Karpas-422 (cell line): ENCODE measurements around the gene MSL2. TPM values are rescaled to one million over a fixed set of nuclear protein-coding genes. Genes with fewer than 3 reads are reported as not detected.

Experiments used
- DNase-seq: peaks from one replicate; pipeline ENCODE4 v3.0.0-alpha.2; 2015
- H2AFZ ChIP-seq: fragments of 200-600 bp; sonication (generic); 2 replicates; pipeline ENCODE4 v1.6.1; 2014; ENCODE audit warnings: antibody characterized with exemption, low read length, mixed read lengths
- H3K27ac ChIP-seq: fragments of 200-600 bp; sonication (generic); 2 replicates; pipeline ENCODE4 v1.5.1; 2014; ENCODE audit warnings: mild to moderate bottlenecking, low read length, moderate library complexity
- H3K27me3 ChIP-seq: fragments of 200-600 bp; sonication (generic); 2 replicates; pipeline ENCODE4 v1.6.1; 2014; ENCODE audit warnings: low read length, mixed read lengths
- H3K36me3 ChIP-seq: fragments of 200-600 bp; sonication (generic); 2 replicates; pipeline ENCODE4 v1.6.1; 2014; ENCODE audit warnings: low read length, mixed read lengths; ENCODE audit not compliant: insufficient read depth
- H3K4me1 ChIP-seq: fragments of 200-600 bp; sonication (generic); 2 replicates; pipeline ENCODE4 v1.6.1; 2014; ENCODE audit warnings: mild to moderate bottlenecking, low read length, mixed read lengths
- H3K4me2 ChIP-seq: fragments of 200-600 bp; sonication (generic); 2 replicates; pipeline ENCODE4 v1.6.1; 2014; ENCODE audit warnings: low read length, low read depth, mild to moderate bottlenecking; ENCODE audit not compliant: poor library complexity, severe bottlenecking
- H3K4me3 ChIP-seq: fragments of 200-600 bp; sonication (generic); 2 replicates; pipeline ENCODE4 v1.5.1; 2014; ENCODE audit warnings: mild to moderate bottlenecking, antibody characterized with exemption, low read length, mixed read lengths
- H3K79me2 ChIP-seq: fragments of 200-600 bp; sonication (generic); 2 replicates; pipeline ENCODE4 v1.6.1; 2014; ENCODE audit warnings: mild to moderate bottlenecking, low read length, mixed read lengths
- H3K9ac ChIP-seq: fragments of 200-600 bp; sonication (generic); 2 replicates; pipeline ENCODE4 v1.6.0; 2014; ENCODE audit warnings: low read length
- H3K9me2 ChIP-seq: fragments of 200-600 bp; sonication (generic), shearing (Covaris generic); replicated peaks from 2 replicates; pipeline ENCODE4 v1.6.0; 2014; ENCODE audit warnings: mild to moderate bottlenecking, low read length, moderate library complexity; ENCODE audit not compliant: insufficient read depth
- H3K9me3 ChIP-seq: fragments of 300-700, 200-600 bp; sonication (generic); 2 replicates; pipeline ENCODE4 v1.6.1; 2014; ENCODE audit warnings: low read length, mixed read lengths
- H4K20me1 ChIP-seq: fragments of 200-600 bp; sonication (generic); 2 replicates; pipeline ENCODE4 v1.6.1; 2014; ENCODE audit warnings: mild to moderate bottlenecking, antibody characterized with exemption, low read length, low read depth; ENCODE audit not compliant: insufficient read depth
- total RNA-seq: library from RNA; depleted of rRNA; stranded (reverse); fragments of >200 nt; shearing (Covaris generic); gene quantifications from 2 replicates; pipeline ENCODE4 v1.2.3, GENCODE V29; 2014; ENCODE audit warnings: low replicate concordance; rRNA removed

The MSL2 gene
- total RNA-seq, 1 experiment from 2014 or later = 47.1 TPM

DNA sequence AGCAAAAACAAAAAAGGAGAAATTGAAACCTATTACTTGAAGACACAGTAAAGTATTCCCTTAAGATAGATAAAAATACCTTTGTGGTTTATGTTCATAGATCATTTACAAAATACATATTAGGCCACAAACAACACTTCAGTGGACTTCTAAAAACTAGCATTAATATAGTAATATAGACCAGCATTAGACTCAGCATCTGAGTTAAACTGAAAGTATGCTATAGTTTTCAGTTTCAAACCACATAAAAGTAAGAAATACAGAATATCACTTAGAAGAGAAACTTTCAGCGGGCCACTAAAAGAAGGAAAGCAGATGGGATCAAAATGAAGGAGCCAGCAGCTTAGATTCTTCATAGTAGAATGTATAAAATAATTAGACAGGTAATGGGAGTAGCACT is 86.6 kb downstream of the MSL2 start:
- Histone ChIP-seq H4K20me1 (no peaks in the 10 kb centered on the region), H2AFZ (no peak overlapping the region), H3K9me2 (no peaks in the 10 kb centered on the region), H3K36me3 (no peaks in the 10 kb centered on the region), H3K9ac (no peak overlapping the region), H3K4me1 (peaks cover 14% of the 10 kb centered on the region), H3K27me3 (no peaks in the 10 kb centered on the region), H3K4me3 (no peak overlapping the region), H3K27ac (no peak overlapping the region), H3K79me2 (no peaks in the 10 kb centered on the region), H3K4me2 (peak overlapping the region; percentile 3), H3K9me3 (no peaks in the 10 kb centered on the region)
- DNase-seq = no peak

DNA sequence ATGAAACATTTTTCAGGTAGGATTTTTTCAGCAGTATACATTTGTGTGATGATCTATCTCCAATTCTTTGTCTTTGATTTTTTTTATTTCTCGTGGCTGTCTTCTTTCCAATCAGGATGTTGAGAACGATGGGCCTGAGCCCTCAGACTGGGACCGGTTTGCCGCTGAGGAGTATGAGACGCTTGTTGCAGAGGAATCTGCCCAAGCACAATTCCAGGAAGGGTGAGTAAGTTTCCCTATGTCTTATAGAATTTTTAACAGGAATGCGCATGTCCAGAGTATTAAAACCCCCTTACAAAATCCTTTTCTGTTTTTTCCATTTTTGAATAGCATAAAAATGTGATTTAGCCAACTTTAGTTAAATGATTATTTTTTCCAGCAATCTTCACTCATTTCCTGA is 90.0 kb downstream of the MSL2 start:
- Histone ChIP-seq H4K20me1 (no peaks in the 10 kb centered on the region), H3K4me2 (no peak overlapping the region), H3K79me2 (no peaks in the 10 kb centered on the region), H3K27me3 (no peaks in the 10 kb centered on the region), H2AFZ (no peak overlapping the region), H3K9ac (no peak overlapping the region), H3K36me3 (no peaks in the 10 kb centered on the region), H3K9me2 (no peaks in the 10 kb centered on the region), H3K4me1 (peaks cover 14% of the 10 kb centered on the region), H3K4me3 (no peak overlapping the region), H3K9me3 (no peaks in the 10 kb centered on the region), H3K27ac (no peak overlapping the region)
- no peak for DNase-seq

DNA sequence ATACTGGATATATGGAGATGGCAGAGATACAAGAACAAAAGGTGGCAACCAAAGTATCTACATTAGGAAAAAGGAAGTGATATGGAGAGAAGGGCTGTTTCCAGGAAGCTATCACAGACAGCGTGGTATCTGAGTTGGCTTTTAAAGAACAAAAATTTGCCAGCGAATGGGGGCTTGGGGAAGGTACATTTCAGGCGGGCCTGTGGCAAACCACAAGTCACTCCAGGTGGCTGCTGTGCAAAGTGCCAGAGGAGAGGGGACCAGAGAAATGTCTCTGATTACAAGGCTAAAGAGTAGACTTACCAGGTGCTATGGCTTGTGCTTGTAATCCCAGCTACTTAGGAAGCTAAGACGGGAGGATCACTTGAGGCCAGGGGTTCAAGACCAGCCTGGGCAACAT is 91.1 kb downstream of the MSL2 start:
- Histone ChIP-seq H3K27ac (no peak overlapping the region), H3K36me3 (no peaks in the 10 kb centered on the region), H4K20me1 (no peaks in the 10 kb centered on the region), H2AFZ (no peak overlapping the region), H3K9me2 (no peaks in the 10 kb centered on the region), H3K4me2 (no peak overlapping the region), H3K27me3 (no peaks in the 10 kb centered on the region), H3K9me3 (no peaks in the 10 kb centered on the region), H3K9ac (no peak overlapping the region), H3K79me2 (no peaks in the 10 kb centered on the region), H3K4me3 (no peak overlapping the region), H3K4me1 (peaks cover 14% of the 10 kb centered on the region)
- DNase-seq = no peak

Other genes with a start within 250 kb of the MSL2 start
- gene PPP2R3A, start 230.6 kb downstream of the MSL2 start, total RNA-seq = not detected in 2 replicates
- 59.2 and 77.8 TPM in 2 replicates for gene PCCB, start 54.0 kb upstream of the MSL2 start, total RNA-seq